ENCODE measurements around the gene SRGN. TPM values are rescaled to one million over a fixed set of nuclear protein-coding genes. Genes with fewer than 3 reads are reported as not detected.

SRGN gene
- total and polyA plus RNA-seq, 2 of the 8 experiments (the other 6 are each of a cell fraction or from before 2014, with no cell fraction given) = 0.06 TPM; not detected in 1

DNA sequence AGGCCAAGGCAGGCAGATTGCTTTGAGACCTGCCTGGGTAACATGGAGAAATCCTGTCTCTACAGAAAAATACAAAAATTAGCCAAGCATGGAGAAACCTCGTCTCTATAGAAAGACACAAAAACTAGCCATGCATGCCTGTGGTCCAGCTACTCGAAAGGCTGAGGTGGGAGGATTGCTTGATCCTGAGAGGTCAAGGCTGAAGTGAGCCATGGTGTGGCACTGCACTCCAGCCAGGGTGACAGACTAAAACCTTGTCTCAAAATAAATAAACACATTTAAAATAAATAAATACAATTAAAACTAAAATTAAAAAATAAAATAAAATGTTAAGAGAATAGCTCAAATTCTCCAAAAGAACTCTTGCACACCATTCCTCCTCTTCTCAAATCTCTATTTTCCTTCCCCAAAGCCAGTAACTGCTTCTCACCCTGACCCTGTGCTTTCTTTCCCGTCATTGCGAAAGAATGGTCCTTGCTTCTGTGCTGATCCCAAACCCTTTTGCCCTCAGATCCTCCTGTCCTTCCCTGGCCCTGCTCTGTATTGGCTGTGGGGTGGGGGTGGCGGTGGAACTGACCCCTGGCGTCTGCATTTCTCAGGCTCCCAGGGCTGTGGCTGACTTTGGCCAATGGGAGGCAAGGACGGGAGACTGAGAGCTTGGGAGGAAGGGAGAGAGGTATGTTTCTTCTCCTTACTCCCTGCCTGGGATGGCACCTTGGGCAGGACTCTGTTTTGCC lies 12.4 kb downstream of the SRGN start:
- Histone ChIP-seq H4K8ac (ENCODE audit: extremely low read depth, insufficient read depth, low read length) (peak overlapping the region; percentile 88; the same call in 1 of the 2 replicates), H2AFZ (ENCODE audit: low read length) (peak overlapping the region; percentile 93), H4K20me1 (replicated peaks in 1 of 2; ENCODE audit: control insufficient read depth in 1 of 2, insufficient read depth in 2 of 2, low read length in 2 of 2) (no peaks in the 10 kb centered on the region), H3K79me1 (ENCODE audit: low read depth, low read length) (no peaks in the 10 kb centered on the region), H3K4ac (replicated peaks; ENCODE audit: insufficient read length, low read depth, low read length) (no peak overlapping the region), H4K91ac (replicated peaks; ENCODE audit: insufficient read length, low read length) (peak overlapping the region; percentile 60), H3K56ac (replicated peaks; ENCODE audit: insufficient read length, low read depth, low read length) (no peak overlapping the region), H2AK5ac (ENCODE audit: low read depth, low read length) (no peak overlapping the region), H3K14ac (ENCODE audit: insufficient read length) (no peak overlapping the region), H3K4me3 (ENCODE audit: extremely low read depth in 1 of 4, insufficient read depth in 2 of 4, low read depth in 3 of 4, low read length in 4 of 4) (no peak overlapping the region), H2BK20ac (ENCODE audit: low read length) (no peak overlapping the region), H3K27me3 (replicated peaks in 1 of 4; ENCODE audit: control insufficient read depth in 3 of 4, extremely low read depth in 1 of 4, insufficient read depth in 3 of 4, low read length in 3 of 4) (no peaks in the 10 kb centered on the region), H3K18ac (ENCODE audit: extremely low read depth, low read length) (peak overlapping the region; percentile 71), H3K23me2 (ENCODE audit: low read depth, low read length) (no peaks in the 10 kb centered on the region), H2BK15ac (ENCODE audit: low read length) (no peak overlapping the region), H2BK12ac (ENCODE audit: low read depth, low read length) (peak overlapping the region; percentile 84), H3K9me3 (ENCODE audit: insufficient read depth in 2 of 2, low read depth in 1 of 2, low read length in 1 of 2) (no peaks in the 10 kb centered on the region), H3K36me3 (ENCODE audit: control insufficient read depth in 2 of 4, insufficient read depth in 4 of 4, low read length in 3 of 4) (no peaks in the 10 kb centered on the region), H2BK120ac (replicated peaks; ENCODE audit: low read depth, low read length) (no peak overlapping the region), H3K9ac (replicated peaks in 1 of 4; ENCODE audit: extremely low read depth in 1 of 4, low read depth in 3 of 4, low read length in 3 of 4) (no peak overlapping the region; a peak in 1 of 7 replicates), H3K4me2 (ENCODE audit: insufficient read depth in 1 of 2, low read depth in 2 of 2, low read length in 2 of 2) (peak overlapping the region; percentile 44 to 56), H3K4me1 (replicated peaks in 1 of 4; ENCODE audit: control insufficient read depth in 3 of 4, insufficient read depth in 4 of 4, low read length in 3 of 4) (peaks cover 0 to 2% (median 0%) of the 10 kb centered on the region in 4 experiments; a peak in 1 of 7 replicates), H3K79me2 (ENCODE audit: control insufficient read depth in 1 of 2, insufficient read depth in 2 of 2, low read length in 2 of 2) (no peaks in the 10 kb centered on the region), H2BK5ac (ENCODE audit: low read depth, low read length) (0 out of 2 replicates have a peak overlapping the region, but pooled peaks have one; percentile 35), H3K27ac (ENCODE audit: low read depth, low read length) (no peak overlapping the region), H3K23ac (ENCODE audit: insufficient read length) (no peak overlapping the region), H4K5ac (ENCODE audit: insufficient read length, low read depth, low read length) (peak overlapping the region; percentile 68)
- ChIA-PET POLR2A (ENCODE audit: partially characterized antibody) (interaction anchor here (0.7 to 1.2 kb wide), 3 partner anchors 23 to 131 kb away, joined by 3 to 4 read pairs (median 3); no protein-coding TSS in a partner anchor), CTCF (ENCODE audit: partially characterized antibody) (interaction anchor here (0.8 to 2.5 kb wide), 8 partner anchors 10 to 303 kb away, joined by 3 to 5 read pairs (median 3); no protein-coding TSS in a partner anchor)
- DNase-seq (ENCODE audit: low read depth in 1 of 2, low spot score in 2 of 2) (peak in 1 of 2 experiments; percentile 64), FAIRE-seq (no peak)
- 52% methylated on average over 7 of the region's 7 CpGs; no CpG with 5 or more reads in 1 of the 2 experiments for WGBS, 2 experiments (ENCODE audit: extremely low coverage in 1 of 2, insufficient coverage in 1 of 2, insufficient read length in 1 of 2, insufficient replicate concordance in 2 of 2, low coverage in 1 of 2, low lambda C conversion rate in 2 of 2, missing lambda C conversion rate in 1 of 2)
- TF ChIP-seq GABPA (IDR thresholded peaks at IDR 0.05; ENCODE audit: borderline replicate concordance, insufficient read depth, low read length) = no peak
- TF ChIP-seq TAF1 (IDR thresholded peaks at IDR 0.05; ENCODE audit: low read depth, low read length) = 0 out of 2 replicates have a peak, but pooled peaks have one; percentile 17
- no peak for TF ChIP-seq HDAC6 (IDR thresholded peaks at IDR 0.05; ENCODE audit: low read depth, low read length)
- no peak for TF ChIP-seq TCF12 (IDR thresholded peaks at IDR 0.05; ENCODE audit: low read depth, low read length)
- no peak for TF ChIP-seq BRCA1 (IDR thresholded peaks at IDR 0.05; ENCODE audit: low read depth, low read length)
- TF ChIP-seq, protein P1, sequence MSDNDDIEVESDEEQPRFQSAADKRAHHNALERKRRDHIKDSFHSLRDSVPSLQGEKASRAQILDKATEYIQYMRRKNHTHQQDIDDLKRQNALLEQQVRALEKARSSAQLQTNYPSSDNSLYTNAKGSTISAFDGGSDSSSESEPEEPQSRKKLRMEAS (IDR thresholded peaks at IDR 0.05) = no peak
- no peak for TF ChIP-seq EP300 (IDR thresholded peaks at IDR 0.05; ENCODE audit: borderline replicate concordance in 1 of 2, low read depth in 2 of 2, low read length in 2 of 2)
- no peak for TF ChIP-seq SIX5 (IDR thresholded peaks at IDR 0.05; ENCODE audit: low read depth, low read length)
- no peak for TF ChIP-seq CTBP2 (IDR thresholded peaks at IDR 0.05; ENCODE audit: borderline replicate concordance, insufficient read depth, insufficient read length, low read length)
- no peak for TF ChIP-seq MAFK (IDR thresholded peaks at IDR 0.05; ENCODE audit: low read depth, low read length)
- no peak for TF ChIP-seq JUND (IDR thresholded peaks at IDR 0.05; ENCODE audit: low read length)
- TF ChIP-seq POU5F1 (IDR thresholded peaks at IDR 0.05; ENCODE audit: low read depth, low read length) = no peak
